ENCODE data around the gene PDGFC.

DNA sequence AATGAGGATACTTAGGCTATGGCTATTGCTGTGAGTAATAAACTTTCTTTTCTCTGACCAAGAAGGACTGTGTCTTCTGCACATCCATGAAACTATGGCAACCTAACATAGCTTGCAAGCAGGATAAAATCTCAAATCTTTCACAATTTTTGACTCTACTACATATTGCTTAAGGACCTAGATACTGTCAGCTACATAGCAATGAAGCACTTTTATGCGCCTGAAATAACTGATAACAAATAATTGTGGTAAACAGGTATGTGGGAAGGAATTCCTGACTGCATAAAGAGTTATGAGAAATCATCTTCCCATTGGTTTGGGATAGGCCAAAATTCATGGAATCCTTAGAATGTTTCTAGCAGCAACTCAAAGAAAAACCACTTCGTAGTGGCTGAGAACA, 41.2 kb upstream of the PDGFC start:
- TF ChIP-seq, protein P1, sequence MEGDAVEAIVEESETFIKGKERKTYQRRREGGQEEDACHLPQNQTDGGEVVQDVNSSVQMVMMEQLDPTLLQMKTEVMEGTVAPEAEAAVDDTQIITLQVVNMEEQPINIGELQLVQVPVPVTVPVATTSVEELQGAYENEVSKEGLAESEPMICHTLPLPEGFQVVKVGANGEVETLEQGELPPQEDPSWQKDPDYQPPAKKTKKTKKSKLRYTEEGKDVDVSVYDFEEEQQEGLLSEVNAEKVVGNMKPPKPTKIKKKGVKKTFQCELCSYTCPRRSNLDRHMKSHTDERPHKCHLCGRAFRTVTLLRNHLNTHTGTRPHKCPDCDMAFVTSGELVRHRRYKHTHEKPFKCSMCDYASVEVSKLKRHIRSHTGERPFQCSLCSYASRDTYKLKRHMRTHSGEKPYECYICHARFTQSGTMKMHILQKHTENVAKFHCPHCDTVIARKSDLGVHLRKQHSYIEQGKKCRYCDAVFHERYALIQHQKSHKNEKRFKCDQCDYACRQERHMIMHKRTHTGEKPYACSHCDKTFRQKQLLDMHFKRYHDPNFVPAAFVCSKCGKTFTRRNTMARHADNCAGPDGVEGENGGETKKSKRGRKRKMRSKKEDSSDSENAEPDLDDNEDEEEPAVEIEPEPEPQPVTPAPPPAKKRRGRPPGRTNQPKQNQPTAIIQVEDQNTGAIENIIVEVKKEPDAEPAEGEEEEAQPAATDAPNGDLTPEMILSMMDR (IDR thresholded peaks at IDR 0.05), result no peak
- no peak for TF ChIP-seq POLR2A (IDR thresholded peaks at IDR 0.05)
